Activated CD4-positive, alpha-beta T cell treated with anti-CD3 and anti-CD28 coated beads, Interleukin-2, amount 50 U/mL, for 4 hours (primary cell): Measurements from ENCODE around the gene SHPK.
A peak's percentile ranks its signal among the peaks of the same experiment; 100 is the strongest.
"Not testable (repeated sequence)": the region's sequence is repeated elsewhere in the genome, so short reads cannot be mapped to it uniquely, and the experiment has no call there.

ENCODE experiments used
- DNase-seq, 2 experiments: peaks; one replicate each; pipeline ENCODE4 v3.0.0-alpha.2; 2020

Gene SHPK

GRCh38 chr17:3585826-3586225 lies 50.2 kb downstream of the SHPK start:
- DNase-seq: no peak

GRCh38 chr17:3583456-3583855 lies 52.6 kb downstream of the SHPK start:
- no peak for DNase-seq

GRCh38 chr17:3582915-3583314 lies 53.1 kb downstream of the SHPK start:
- no peak for DNase-seq

- DNase-seq: not testable (repeated sequence)
Measured at GRCh38 chr17:3578667-3579066, 57.4 kb downstream of the SHPK start.

- no peak for DNase-seq
Measured at GRCh38 chr17:3576970-3577369, 59.1 kb downstream of the SHPK start.

- no peak for DNase-seq
Measured at GRCh38 chr17:3575511-3575910, 60.5 kb downstream of the SHPK start.

GRCh38 chr17:3574231-3574630 lies 61.8 kb downstream of the SHPK start:
- no peak for DNase-seq

- DNase-seq: no peak
Measured at GRCh38 chr17:3573246-3574100, 62.6 kb downstream of the SHPK start.

GRCh38 chr17:3572231-3572630 lies 63.8 kb downstream of the SHPK start:
- no peak for DNase-seq

- no peak for DNase-seq
Measured at GRCh38 chr17:3571043-3571900, 64.8 kb downstream of the SHPK start.

- DNase-seq: no peak
Measured at GRCh38 chr17:3569534-3570137, 66.4 kb downstream of the SHPK start.

- no peak for DNase-seq
Measured at GRCh38 chr17:3566551-3566950, 69.5 kb downstream of the SHPK start.

- no peak for DNase-seq
Measured at GRCh38 chr17:3565143-3565542, 70.9 kb downstream of the SHPK start.

GRCh38 chr17:3564241-3564640 lies 71.8 kb downstream of the SHPK start:
- not testable (repeated sequence) for DNase-seq

- DNase-seq: no peak
Measured at GRCh38 chr17:3559270-3559645, 76.8 kb downstream of the SHPK start.

- DNase-seq: peak; percentile 31 to 46
Measured at GRCh38 chr17:3558603-3559269, 77.3 kb downstream of the SHPK start.
